GM12878 (cell line): ENCODE data around the gene FAM174A. TPM values are rescaled to one million over a fixed set of nuclear protein-coding genes. Genes with fewer than 3 reads are reported as not detected.
A peak's percentile ranks its signal among the peaks of the same experiment; 100 is the strongest.

ENCODE experiments used
- ATAC-seq: fragments of 200-7000 bp; cut with Tn5 transposase; 3 replicates; pipeline ENCODE4 v1.9.1; 2020; ENCODE audit warnings: mild to moderate bottlenecking, moderate library complexity
- Bru-seq: library from RNA; stranded (reverse); fragments of 400-500 nt; gene quantifications from one replicate; lab custom pipeline; 2021; lab: Mats Ljungman, UMichigan
- BruChase-seq, 2 experiments: library from RNA; stranded (reverse); fragments of 400-500 nt; gene quantifications; one replicate each; lab custom pipeline; 2021; lab: Mats Ljungman, UMichigan
- BruUV-seq: library from RNA; stranded (reverse); fragments of 400-500 nt; replicated peaks from 2 replicates; lab custom pipeline; 2021; lab: Mats Ljungman, UMichigan
- CTCF ChIA-PET: fragments of 300-600 bp; sonication (Branson Sonifier 250); formaldehyde crosslinking; extraction: SDS; loops from one replicate; lab custom pipeline; 2021; ENCODE audit warnings: inconsistent platforms; lab: Yijun Ruan, JAX
- POLR2A ChIA-PET: fragments of 350-600 bp; formaldehyde crosslinking; extraction: SDS; loops from one replicate; lab custom pipeline; 2021; ENCODE audit warnings: inconsistent platforms; lab: Charles Lee
- RAD21 ChIA-PET: fragments of 300-600 bp; sonication (Branson Sonifier 250); formaldehyde crosslinking; loops from one replicate; lab custom pipeline; 2023; ENCODE audit warnings: antibody characterized with exemption; ENCODE audit not compliant: unreplicated experiment; lab: Charles Lee
- SMC1A ChIA-PET: fragments of 300-600 bp; sonication (Branson Sonifier 250); formaldehyde crosslinking; loops from one replicate; lab custom pipeline; 2023; ENCODE audit not compliant: unreplicated experiment, uncharacterized antibody; lab: Charles Lee
- DNase-seq: peaks from one replicate; pipeline ENCODE4 v3.0.0-alpha.2; 2011; ENCODE audit warnings: low read depth, low spot score
- FAIRE-seq: peaks from 3 replicates; lab custom pipeline; 2011; peaks lifted over from hg19 to GRCh38; lab: Jason Lieb, UNC
- H2AFZ ChIP-seq: 2 replicates; pipeline ENCODE4 v1.6.0; 2011; ENCODE audit warnings: low read depth, low read length, control low read depth; ENCODE audit not compliant: control insufficient read depth
- H3K27ac ChIP-seq: 2 replicates; pipeline ENCODE4 v1.5.1; 2011; ENCODE audit warnings: control low read depth; ENCODE audit not compliant: control insufficient read depth, insufficient read depth
- H3K27me3 ChIP-seq, 2 experiments: replicated peaks in 1 of 2; 2 replicates each; pipeline versions ENCODE4 v1.6.0 to v1.6.1; 2011; ENCODE audit warnings: low read length in 1 of 2; ENCODE audit not compliant: control insufficient read depth in 2 of 2, insufficient read depth in 2 of 2
- H3K36me3 ChIP-seq, 2 experiments: 2 replicates each; pipeline ENCODE4 v1.5.1; 2011; ENCODE audit warnings: low read length in 1 of 2; ENCODE audit not compliant: control insufficient read depth in 2 of 2, insufficient read depth in 2 of 2
- H3K4me1 ChIP-seq: 2 replicates; pipeline ENCODE4 v1.6.1; 2011; ENCODE audit warnings: mild to moderate bottlenecking, low read length, moderate library complexity, mixed read lengths; ENCODE audit not compliant: control insufficient read depth, insufficient read depth
- H3K4me2 ChIP-seq: 2 replicates; pipeline ENCODE4 v1.6.0; 2011; ENCODE audit warnings: control low read depth; ENCODE audit not compliant: control insufficient read depth, insufficient read depth
- H3K4me3 ChIP-seq: fragments of 200-600 bp; sonication (generic); 2 replicates; pipeline ENCODE4 v1.5.1; 2016
- H3K79me2 ChIP-seq: 2 replicates; pipeline ENCODE4 v1.6.0; 2011; ENCODE audit warnings: low read length; ENCODE audit not compliant: control insufficient read depth, insufficient read depth
- H3K9ac ChIP-seq: 2 replicates; pipeline ENCODE4 v1.8.0; 2011; ENCODE audit warnings: low read length, control low read depth, mixed read lengths; ENCODE audit not compliant: control insufficient read depth, insufficient read depth
- H3K9me3 ChIP-seq: replicated peaks from 3 replicates; pipeline ENCODE4 v1.5.1; 2011; ENCODE audit warnings: mild to moderate bottlenecking, low read length; ENCODE audit not compliant: control insufficient read depth, insufficient read depth
- H4K20me1 ChIP-seq: 2 replicates; pipeline ENCODE4 v1.6.0; 2011; ENCODE audit not compliant: control insufficient read depth, insufficient read depth
- E2F8 ChIP-seq: fragments of 450-650 bp; IDR thresholded peaks from 2 replicates; pipeline ENCODE4 v1.6.1; 2018; ENCODE audit warnings: mild to moderate bottlenecking, low read depth, moderate library complexity; ENCODE audit not compliant: partially characterized antibody
- HDAC2 ChIP-seq: fragments of 200-600 bp; sonication (generic); IDR thresholded peaks from 2 replicates; pipeline ENCODE4 v1.6.1; 2017
- IKZF1 ChIP-seq: fragments of 450-650 bp; conservative IDR thresholded peaks from 2 replicates; pipeline ENCODE4 v1.6.1; 2017; ENCODE audit warnings: antibody characterized with exemption, mild to moderate bottlenecking
- LARP7 ChIP-seq: fragments of 450-650 bp; IDR thresholded peaks from 2 replicates; pipeline ENCODE4 v1.6.1; 2017; ENCODE audit warnings: mild to moderate bottlenecking
- MAX ChIP-seq: IDR thresholded peaks from 2 replicates; pipeline ENCODE4 v1.6.1; 2012; ENCODE audit warnings: low read depth, low read length, improper control_type of control experiment
- NBN ChIP-seq: fragments of 450-650 bp; IDR thresholded peaks from 2 replicates; pipeline ENCODE4 v1.6.1; 2016
- NR2F1 ChIP-seq: fragments of 450-650 bp; conservative IDR thresholded peaks from 2 replicates; pipeline ENCODE4 v1.6.1; 2017; ENCODE audit warnings: mild to moderate bottlenecking
- POLR2A ChIP-seq: IDR thresholded peaks from 2 replicates; pipeline ENCODE4 v1.6.1; 2011; ENCODE audit warnings: low read depth, mild to moderate bottlenecking, low read length
- SIX5 ChIP-seq: IDR thresholded peaks from 2 replicates; pipeline ENCODE4 v1.6.1; 2011; ENCODE audit warnings: mild to moderate bottlenecking, low read depth, low read length, moderate library complexity; ENCODE audit not compliant: severe bottlenecking
- SUZ12 ChIP-seq: fragments of 200-600 bp; sonication (generic); IDR thresholded peaks from one replicate; pipeline ENCODE4 v1.6.1; 2018; ENCODE audit warnings: antibody characterized with exemption, mild to moderate bottlenecking; ENCODE audit not compliant: unreplicated experiment
- ZBED1 ChIP-seq: IDR thresholded peaks from 2 replicates; pipeline ENCODE4 v1.6.1; 2016; ENCODE audit warnings: borderline replicate concordance
- ZNF207 ChIP-seq: fragments of 450-650 bp; IDR thresholded peaks from 2 replicates; pipeline ENCODE4 v1.6.1; 2014; ENCODE audit warnings: antibody characterized with exemption, mild to moderate bottlenecking, borderline replicate concordance
- ZSCAN29 ChIP-seq: fragments of 450-650 bp; IDR thresholded peaks from 2 replicates; pipeline ENCODE4 v1.6.1; 2017; ENCODE audit warnings: mild to moderate bottlenecking, moderate library complexity
- WGBS: methylation state at CpG from one replicate; pipeline ENCODE4 v1.1.6; 2016; ENCODE audit warnings: low lambda C conversion rate; ENCODE audit not compliant: insufficient replicate concordance, insufficient coverage; ENCODE audit errors: missing lambda C conversion rate; 5-methylcytosine and 5-hydroxymethylcytosine counted together
- in situ Hi-C: fragments of 300-500 bp; cut with MboI; formaldehyde crosslinking; loops from 9 replicates; pipeline ENCODE4 v1.14.3; 2018; ENCODE audit warnings: mixed read lengths
- intact Hi-C: fragments of 100-400 bp; cut with micrococcal nuclease; formaldehyde crosslinking; loops from one replicate; pipeline ENCODE4 v1.14.2; 2022; ENCODE audit not compliant: unreplicated experiment
- long read RNA-seq, 2 experiments: library from polyadenylated mRNA; unstranded; transcript quantifications; one replicate each; pipeline ENCODE4 v2.0.0, GENCODE V29; 2019 to 2020
- polyA minus RNA-seq, 3 experiments: library from RNA; depleted of rRNA, polyadenylated mRNA; stranded (reverse); fragments of >200 nt; gene quantifications; 2 replicates each; pipeline ENCODE4 v1.2.3, GENCODE V29; 2011
- polyA plus RNA-seq, 11 experiments: library from polyadenylated mRNA; depleted of rRNA in 4 of 11; unstranded in 6 of 11; stranded (reverse) in 5 of 11; fragments of >200 nt; fragmentation: Nextera tagmentation in 4 of 11; fragmentation: Illumina TruSeq in 1 of 11; extraction: Ambion mirVana in 4 of 11; extraction: Trizol in 1 of 11; gene quantifications; 1 replicate in 1 of 11; 2 replicates in 10 of 11; pipeline versions ENCODE4 v1.2.1 to v1.2.3, GENCODE V29; 2011 to 2016; ENCODE audit warnings: inconsistent platforms in 2 of 11, missing spikeins in 2 of 11, low read depth in 1 of 11
- total RNA-seq, 4 experiments: library from RNA; depleted of rRNA in 3 of 4; stranded (reverse); fragments of >200 nt in 3 of 4; fragmentation: Illumina TruSeq in 1 of 4; extraction: Trizol in 1 of 4; gene quantifications; 2 replicates each; pipeline versions ENCODE4 v1.2.1 to v1.2.3, GENCODE V29; 2013 to 2021
- TF ChIP-seq, protein P1 (sequence below): fragments of 450-650 bp; IDR thresholded peaks from 2 replicates; pipeline ENCODE4 v1.6.1; 2017; ENCODE audit warnings: mild to moderate bottlenecking

The FAM174A gene
- 18.0 and 23.4 TPM in 2 replicates for total RNA-seq (2013; cell fraction: nucleolus; rRNA removed)
- total RNA-seq (2014; rRNA removed) (8.4 and 9.8 TPM in 2 replicates), total RNA-seq (2014; rRNA removed; fragmentation: Illumina TruSeq; extraction: Trizol) (4.5 TPM in 2 replicates), total RNA-seq (2021) (7.4 and 7.5 TPM in 2 replicates), polyA plus RNA-seq (2011; rRNA removed) (4.0 and 6.7 TPM in 2 replicates), polyA plus RNA-seq (2014; fragmentation: Illumina TruSeq; extraction: Trizol) (3.4 and 4.4 TPM in 2 replicates), polyA plus RNA-seq (2014; fragmentation: Nextera tagmentation; extraction: Ambion mirVana) (1 to 10 TPM; 1.4 to 4.2 TPM), polyA plus RNA-seq (2014; rRNA removed) (7.9 and 12.0 TPM in 2 replicates), polyA plus RNA-seq (2016; fragmentation: Nextera tagmentation; extraction: Ambion mirVana) (10 to 100 TPM; 11.3 to 12.1 TPM), polyA minus RNA-seq (2011; rRNA and poly(A)+ RNA removed) (0.95 and 6.1 TPM in 2 replicates), Bru-seq, nascent RNA (percentile 69 among the genes with signal in this experiment), BruChase-seq, experiment 1, labeled RNA remaining after a 6-hour chase (percentile 51 among the genes with signal in this experiment), BruChase-seq, experiment 2, labeled RNA remaining after a 2-hour chase (percentile 54 among the genes with signal in this experiment)
- 1.5 TPM for polyA plus RNA-seq (2011; ENCODE audit: low read depth)
- polyA plus RNA-seq (2011; cell fraction: cytosol; rRNA removed) = 2.9 and 6.3 TPM in 2 replicates
- polyA plus RNA-seq (2011; cell fraction: nucleus; rRNA removed) = 3.0 and 3.6 TPM in 2 replicates
- 6.2 and 6.5 TPM in 2 replicates for polyA plus RNA-seq (2012)
- 3.9 and 4.5 TPM in 2 replicates for polyA minus RNA-seq (2011; cell fraction: cytosol; rRNA and poly(A)+ RNA removed)
- polyA minus RNA-seq (2011; cell fraction: nucleus; rRNA and poly(A)+ RNA removed) = 16.8 and 28.4 TPM in 2 replicates
- long read RNA-seq, experiment 1, transcript FAM174A-201 (3 exons, 1,356 nt) = major isoform, 6 of 7 reads
- long read RNA-seq, experiment 1, partial matches to known transcripts = 0 of 7 reads
- long read RNA-seq, experiment 1, other reads (novel, unspliced or antisense) = 1 of 7 reads
- long read RNA-seq, experiment 2, transcript FAM174A-201 (3 exons, 1,356 nt) = major isoform, 9 of 9 reads
- long read RNA-seq, experiment 2, partial matches to known transcripts = 0 of 9 reads
- long read RNA-seq, experiment 2, other reads (novel, unspliced or antisense) = 0 of 9 reads

- Histone ChIP-seq H4K20me1 (no peaks in the 10 kb centered on the region), H3K9me3 (peaks cover 1% of the 10 kb centered on the region; the same call in 1 of the 3 replicates), H3K4me3 (peak within 1 kb of the TSS; percentile 85), H3K4me1 (no peaks in the 10 kb centered on the region), H3K4me2 (peak within 1 kb of the TSS; percentile 86), H3K36me3 (no peaks in the 10 kb centered on the region), H3K27me3 (no peaks in the 10 kb centered on the region), H3K9ac (peak within 1 kb of the TSS; percentile 75), H3K27ac (peak within 1 kb of the TSS; percentile 76), H2AFZ (peak within 1 kb of the TSS; percentile 99), H3K79me2 (peaks cover 21% of the 10 kb centered on the region)
- ChIA-PET SMC1A (interaction anchor here (0.6 to 1.9 kb wide), 4 partner anchors 43 to 510 kb away, joined by 3 to 4 read pairs (median 3); no protein-coding TSS in a partner anchor), RAD21 (interaction anchor here (1.0 kb wide), 1 partner anchor 15 kb away, joined by 3 read pairs; no protein-coding TSS in a partner anchor), CTCF (interaction anchor here (0.7 kb wide), 2 partner anchors 18 to 105 kb away, joined by 3 read pairs; no protein-coding TSS in a partner anchor), POLR2A (interaction anchor here (1.0 to 1.3 kb wide), 2 partner anchors 16 to 253 kb away, joined by 3 read pairs; no protein-coding TSS in a partner anchor)
- FAIRE-seq = peak; percentile 97
- WGBS = 1% methylated on average over 54 of the region's 62 CpGs
- intact Hi-C loops = loop anchor here (5.0 kb wide), 1 partner anchor 367 kb away; the partner anchor contains the start of gene ST8SIA4
- DNase-seq = peak; percentile 94
- peak; percentile 93 for ATAC-seq
- in situ Hi-C loops = no loop called here
- no TSS peak for BruUV-seq
- TF ChIP-seq NBN = peak; percentile 99
- peak; percentile 7 for TF ChIP-seq SIX5
- TF ChIP-seq LARP7 = peak; percentile 55; the same call in 1 of the 2 replicates
- TF ChIP-seq ZNF207 = no peak
- TF ChIP-seq HDAC2 = no peak
- TF ChIP-seq NR2F1 = peak; percentile 42; the same call in 1 of the 2 replicates
- peak; percentile 46; the same call in 1 of the 2 replicates for TF ChIP-seq IKZF1
- TF ChIP-seq ZSCAN29 = no peak
- TF ChIP-seq SUZ12 = no peak
- peak; percentile 28 for TF ChIP-seq E2F8
- TF ChIP-seq ZBED1 = no peak
- TF ChIP-seq MAX = peak; percentile 47; the same call in 1 of the 2 replicates
- TF ChIP-seq POLR2A = peak; percentile 72
- TF ChIP-seq, protein P1, sequence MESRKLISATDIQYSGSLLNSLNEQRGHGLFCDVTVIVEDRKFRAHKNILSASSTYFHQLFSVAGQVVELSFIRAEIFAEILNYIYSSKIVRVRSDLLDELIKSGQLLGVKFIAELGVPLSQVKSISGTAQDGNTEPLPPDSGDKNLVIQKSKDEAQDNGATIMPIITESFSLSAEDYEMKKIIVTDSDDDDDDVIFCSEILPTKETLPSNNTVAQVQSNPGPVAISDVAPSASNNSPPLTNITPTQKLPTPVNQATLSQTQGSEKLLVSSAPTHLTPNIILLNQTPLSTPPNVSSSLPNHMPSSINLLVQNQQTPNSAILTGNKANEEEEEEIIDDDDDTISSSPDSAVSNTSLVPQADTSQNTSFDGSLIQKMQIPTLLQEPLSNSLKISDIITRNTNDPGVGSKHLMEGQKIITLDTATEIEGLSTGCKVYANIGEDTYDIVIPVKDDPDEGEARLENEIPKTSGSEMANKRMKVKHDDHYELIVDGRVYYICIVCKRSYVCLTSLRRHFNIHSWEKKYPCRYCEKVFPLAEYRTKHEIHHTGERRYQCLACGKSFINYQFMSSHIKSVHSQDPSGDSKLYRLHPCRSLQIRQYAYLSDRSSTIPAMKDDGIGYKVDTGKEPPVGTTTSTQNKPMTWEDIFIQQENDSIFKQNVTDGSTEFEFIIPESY = no peak
Measured at GRCh38 chr5:100535060-100536005, at the start of gene FAM174A. FAM174A (plus strand) TSS chr5:100535374; CDS start chr5:100535531, 157 bp downstream.
